Adipocyte (in vitro differentiated cells): Measurements from ENCODE around the gene ACP5.

Experiments
- DNase-seq: peaks from one replicate; pipeline ENCODE4 v3.0.0-alpha.2; 2015; ENCODE audit warnings: low read depth
- H3K27me3 ChIP-seq: replicated peaks from 2 replicates; pipeline ENCODE4 v1.7.0; 2013; ENCODE audit warnings: mild to moderate bottlenecking, low read length, moderate library complexity; ENCODE audit not compliant: control insufficient read depth, insufficient read depth
- H3K36me3 ChIP-seq: 2 replicates; pipeline ENCODE4 v1.7.0; 2013; ENCODE audit warnings: low read length, mild to moderate bottlenecking, moderate library complexity; ENCODE audit not compliant: control insufficient read depth, insufficient read depth, severe bottlenecking
- H3K4me1 ChIP-seq: 2 replicates; pipeline ENCODE4 v1.7.0; 2013; ENCODE audit warnings: mild to moderate bottlenecking, low read length, moderate library complexity; ENCODE audit not compliant: control insufficient read depth, insufficient read depth
- H3K4me3 ChIP-seq: 2 replicates; pipeline ENCODE4 v1.7.0; 2013; ENCODE audit warnings: mild to moderate bottlenecking, low read length, moderate library complexity
- H3K9ac ChIP-seq: 2 replicates; pipeline ENCODE4 v1.7.0; 2013; ENCODE audit warnings: mild to moderate bottlenecking, low read length, moderate library complexity
- H3K9me3 ChIP-seq: 2 replicates; pipeline ENCODE4 v1.7.0; 2013; ENCODE audit warnings: mild to moderate bottlenecking, low read length, moderate library complexity; ENCODE audit not compliant: control insufficient read depth

ACP5 gene

DNA sequence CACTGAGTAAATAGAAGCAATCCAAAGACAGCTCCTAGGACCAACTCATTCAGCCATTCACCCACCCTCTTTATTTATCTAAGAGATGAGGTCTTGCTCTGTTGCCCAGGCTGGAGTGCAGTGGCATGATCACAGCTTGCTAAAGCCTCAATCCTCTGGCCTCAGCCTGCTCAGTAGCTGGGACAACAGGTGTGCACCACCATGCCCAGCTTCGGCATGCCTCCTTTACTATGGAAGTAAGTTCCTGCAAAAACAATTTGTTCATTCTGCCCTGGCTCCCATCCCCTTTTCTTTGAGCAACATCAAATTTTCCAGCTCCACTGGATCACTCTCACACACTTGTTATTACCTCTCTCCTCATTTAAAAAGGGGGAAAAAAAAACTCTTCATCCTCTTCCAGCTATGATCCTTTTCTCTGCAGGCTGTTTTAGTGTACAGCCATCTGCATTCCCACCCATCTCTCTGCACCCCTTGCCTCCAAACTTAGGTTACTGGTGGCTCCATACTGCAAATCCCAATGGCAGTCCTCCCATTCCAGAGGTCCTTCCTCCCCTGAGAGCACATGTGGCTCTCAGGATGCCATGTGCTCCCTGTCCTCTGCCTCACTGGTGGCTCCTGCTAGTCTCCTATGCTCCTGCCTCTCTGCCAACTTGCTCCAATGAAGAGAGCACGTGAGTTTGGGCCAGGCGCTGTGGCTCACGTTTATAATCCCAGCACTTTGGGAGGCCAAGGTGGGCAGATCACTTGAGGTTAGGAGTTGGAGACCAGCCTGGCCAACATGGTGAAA lies 20.6 kb downstream of the ACP5 start:
- no peak for DNase-seq
- Histone ChIP-seq H3K4me3 (no peak overlapping the region), H3K9ac (no peak overlapping the region), H3K36me3 (peaks cover 32% of the 10 kb centered on the region), H3K27me3 (no peaks in the 10 kb centered on the region), H3K4me1 (peaks cover 15% of the 10 kb centered on the region), H3K9me3 (no peaks in the 10 kb centered on the region)

DNA sequence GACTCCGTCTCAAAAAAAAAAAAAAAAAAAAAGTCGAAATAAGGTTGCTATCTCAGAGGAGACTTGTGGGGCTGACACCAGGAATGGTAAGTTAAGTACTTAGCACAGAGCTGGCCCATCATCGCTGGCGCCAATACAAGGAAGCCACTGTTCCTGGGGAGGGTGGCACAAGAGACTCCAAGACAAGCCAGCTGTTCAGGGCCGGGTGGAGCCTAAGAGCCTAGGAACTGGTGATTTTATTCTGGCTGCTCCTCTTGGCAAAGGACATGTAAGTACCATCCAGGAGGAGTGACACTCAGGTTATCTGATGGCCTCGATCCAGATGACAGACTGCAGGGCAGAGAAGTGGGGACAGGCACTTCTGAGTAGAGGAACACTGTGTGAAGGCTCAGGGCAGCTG lies 22.2 kb downstream of the ACP5 start:
- no peaks in the 10 kb centered on the region for H3K9me3 ChIP-seq
- no peak overlapping the region for H3K9ac ChIP-seq
- H3K36me3 ChIP-seq = peaks cover 32% of the 10 kb centered on the region
- peaks cover 12% of the 10 kb centered on the region for H3K4me1 ChIP-seq
- H3K4me3 ChIP-seq = no peak overlapping the region
- H3K27me3 ChIP-seq = no peaks in the 10 kb centered on the region
- DNase-seq = no peak

- Histone ChIP-seq H3K4me1 (peaks cover 9% of the 10 kb centered on the region), H3K27me3 (no peaks in the 10 kb centered on the region), H3K9me3 (no peaks in the 10 kb centered on the region), H3K36me3 (peaks cover 32% of the 10 kb centered on the region), H3K4me3 (no peak overlapping the region), H3K9ac (no peak overlapping the region)
- DNase-seq = no peak
Measured at GRCh38 chr19:11554160-11554559, 23.3 kb downstream of the ACP5 start.

GRCh38 chr19:11552666-11553372 lies 24.6 kb downstream of the ACP5 start:
- H3K9me3 ChIP-seq = no peaks in the 10 kb centered on the region
- DNase-seq = no peak
- H3K4me1 ChIP-seq = peaks cover 2% of the 10 kb centered on the region
- no peak overlapping the region for H3K4me3 ChIP-seq
- no peak overlapping the region for H3K9ac ChIP-seq
- H3K36me3 ChIP-seq = peaks cover 32% of the 10 kb centered on the region
- no peaks in the 10 kb centered on the region for H3K27me3 ChIP-seq

- Histone ChIP-seq H3K9me3 (no peaks in the 10 kb centered on the region), H3K9ac (no peak overlapping the region), H3K4me3 (no peak overlapping the region), H3K36me3 (peaks cover 32% of the 10 kb centered on the region), H3K4me1 (no peaks in the 10 kb centered on the region), H3K27me3 (no peaks in the 10 kb centered on the region)
- DNase-seq = no peak
Measured at GRCh38 chr19:11551603-11552235, 25.7 kb downstream of the ACP5 start.

DNA sequence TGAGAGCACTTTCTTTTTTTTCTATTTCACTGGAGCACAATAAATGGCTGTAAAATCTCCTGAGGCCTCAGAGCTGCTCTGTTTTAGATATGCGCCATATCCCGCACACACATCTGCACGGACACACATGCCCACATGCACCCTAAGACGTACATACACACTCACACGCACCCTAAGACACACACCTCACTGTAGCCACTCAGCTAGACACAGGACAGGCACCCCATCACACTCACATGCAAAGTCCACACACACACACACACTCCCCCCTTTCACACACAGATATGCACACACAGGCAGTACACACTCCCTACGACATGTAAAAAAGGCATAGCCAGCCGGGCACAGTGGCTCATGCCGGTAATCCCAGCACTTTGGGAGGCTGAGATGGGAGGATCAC lies 27.2 kb downstream of the ACP5 start:
- Histone ChIP-seq H3K4me1 (no peaks in the 10 kb centered on the region), H3K36me3 (peaks cover 28% of the 10 kb centered on the region), H3K4me3 (no peak overlapping the region), H3K27me3 (no peaks in the 10 kb centered on the region), H3K9me3 (no peaks in the 10 kb centered on the region), H3K9ac (no peak overlapping the region)
- no peak for DNase-seq

GRCh38 chr19:11549386-11549953 lies 28.0 kb downstream of the ACP5 start:
- peaks cover 26% of the 10 kb centered on the region for H3K36me3 ChIP-seq
- no peak overlapping the region for H3K9ac ChIP-seq
- DNase-seq = no peak
- no peaks in the 10 kb centered on the region for H3K27me3 ChIP-seq
- H3K4me3 ChIP-seq = no peak overlapping the region
- H3K9me3 ChIP-seq = no peaks in the 10 kb centered on the region
- H3K4me1 ChIP-seq = no peaks in the 10 kb centered on the region

DNA sequence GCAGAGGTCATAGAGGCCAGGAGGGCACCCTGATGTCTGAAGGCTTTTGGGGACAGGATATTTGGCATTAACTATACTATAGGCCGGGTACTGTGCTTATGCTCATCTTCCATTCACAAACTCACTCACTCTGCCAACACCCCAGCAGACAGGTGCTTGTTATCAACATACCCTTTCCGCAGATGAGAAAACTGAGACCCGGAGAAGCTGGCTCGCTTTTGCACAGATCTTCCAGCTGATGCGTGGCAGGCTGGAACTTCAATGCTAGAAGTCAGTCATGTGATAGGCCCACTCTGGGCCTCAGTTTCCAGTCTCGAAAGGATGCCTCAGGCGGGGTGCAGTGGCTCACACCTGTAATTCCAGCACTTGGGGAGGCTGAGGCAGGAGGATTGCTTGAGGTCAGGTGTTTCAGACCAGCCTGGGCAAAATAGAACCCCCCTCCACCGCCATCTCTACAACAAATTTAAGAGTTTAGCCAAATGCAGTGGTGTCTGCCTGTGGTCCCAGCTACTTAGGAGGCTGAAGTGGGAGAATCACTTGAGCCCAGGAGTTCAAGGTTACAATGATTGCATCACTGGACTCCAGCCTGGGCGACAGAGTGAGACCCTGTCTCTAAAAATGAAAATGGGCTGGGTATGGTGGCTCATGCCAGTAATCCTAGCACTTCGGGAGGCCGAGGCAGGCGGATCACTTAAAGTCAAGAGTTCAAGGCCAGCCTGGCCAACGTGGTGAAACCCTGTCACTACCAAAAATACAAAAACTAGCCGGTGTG lies 29.3 kb downstream of the ACP5 start:
- Histone ChIP-seq H3K9me3 (no peaks in the 10 kb centered on the region), H3K36me3 (peaks cover 12% of the 10 kb centered on the region), H3K9ac (no peak overlapping the region), H3K4me1 (no peaks in the 10 kb centered on the region), H3K27me3 (no peaks in the 10 kb centered on the region), H3K4me3 (no peak overlapping the region)
- no peak for DNase-seq

- no peaks in the 10 kb centered on the region for H3K27me3 ChIP-seq
- no peaks in the 10 kb centered on the region for H3K9me3 ChIP-seq
- peaks cover 5% of the 10 kb centered on the region for H3K4me1 ChIP-seq
- no peak overlapping the region for H3K4me3 ChIP-seq
- H3K36me3 ChIP-seq = no peaks in the 10 kb centered on the region
- no peak for DNase-seq
- no peak overlapping the region for H3K9ac ChIP-seq
Measured at GRCh38 chr19:11541238-11541637, 36.2 kb downstream of the ACP5 start.

- H3K4me3 ChIP-seq = no peak overlapping the region
- H3K9ac ChIP-seq = no peak overlapping the region
- H3K4me1 ChIP-seq = peaks cover 7% of the 10 kb centered on the region
- no peak for DNase-seq
- H3K9me3 ChIP-seq = no peaks in the 10 kb centered on the region
- no peaks in the 10 kb centered on the region for H3K36me3 ChIP-seq
- H3K27me3 ChIP-seq = no peaks in the 10 kb centered on the region
Measured at GRCh38 chr19:11540645-11541044, 36.8 kb downstream of the ACP5 start.
